Smooth muscle cell (in vitro differentiated cells): ENCODE measurements around the gene BRSK2. TPM values are rescaled to one million over a fixed set of nuclear protein-coding genes. Genes with fewer than 3 reads are reported as not detected.
"Not testable (repeated sequence)": the region's sequence is repeated elsewhere in the genome, so short reads cannot be mapped to it uniquely, and the experiment has no call there.

ENCODE experiments used
- DNase-seq: peaks from one replicate; lab custom pipeline; 2025; ENCODE audit not compliant: unreplicated experiment; lab: John Stamatoyannopoulos, UW
- H2AFZ ChIP-seq: fragments of 200-600 bp; sonication (generic); 2 replicates; pipeline ENCODE4 v1.6.0; 2016; ENCODE audit warnings: antibody characterized with exemption, low read depth, mild to moderate bottlenecking
- H3F3A ChIP-seq: fragments of 200-600 bp; sonication (generic); 2 replicates; pipeline ENCODE4 v1.6.0; 2017; ENCODE audit warnings: antibody characterized with exemption, low read depth
- H3K27ac ChIP-seq: fragments of 200-600 bp; sonication (generic); 2 replicates; pipeline ENCODE4 v1.5.1; 2016; ENCODE audit warnings: low read depth, mild to moderate bottlenecking
- H3K27me3 ChIP-seq: fragments of 200-600 bp; sonication (generic); 2 replicates; pipeline ENCODE4 v1.6.1; 2016; ENCODE audit warnings: low read depth, mild to moderate bottlenecking
- H3K36me3 ChIP-seq: fragments of 200-600 bp; sonication (generic); 2 replicates; pipeline ENCODE4 v1.5.1; 2016; ENCODE audit warnings: low read depth
- H3K4me1 ChIP-seq: fragments of 200-600 bp; sonication (generic); 2 replicates; pipeline ENCODE4 v1.5.1; 2016; ENCODE audit warnings: low read depth
- H3K4me2 ChIP-seq: fragments of 200-600 bp; sonication (generic); 2 replicates; pipeline ENCODE4 v1.6.0; 2016; ENCODE audit warnings: mild to moderate bottlenecking
- H3K4me3 ChIP-seq: fragments of 200-600 bp; sonication (generic); 2 replicates; pipeline ENCODE4 v1.5.1; 2016; ENCODE audit warnings: mild to moderate bottlenecking
- H3K79me2 ChIP-seq: fragments of 200-600 bp; sonication (generic); 2 replicates; pipeline ENCODE4 v1.6.0; 2016; ENCODE audit warnings: low read depth, mild to moderate bottlenecking
- H3K9ac ChIP-seq: fragments of 200-600 bp; sonication (generic); 2 replicates; pipeline ENCODE4 v1.6.0; 2016; ENCODE audit warnings: low read depth
- H3K9me3 ChIP-seq: fragments of 200-600 bp; sonication (generic); replicated peaks from 2 replicates; pipeline ENCODE4 v1.5.1; 2016; ENCODE audit warnings: low read depth
- H4K20me1 ChIP-seq: fragments of 200-600 bp; sonication (generic); 2 replicates; pipeline ENCODE4 v1.6.0; 2016; ENCODE audit warnings: low read depth
- WGBS: methylation state at CpG from one replicate; pipeline ENCODE4 v1.1.7; 2016; ENCODE audit warnings: low lambda C conversion rate; 5-methylcytosine and 5-hydroxymethylcytosine counted together
- polyA plus RNA-seq: library from polyadenylated mRNA; unstranded; fragments of >200 nt; fragmentation: Nextera tagmentation; extraction: Ambion mirVana; gene quantifications from 2 replicates; pipeline ENCODE4 v1.2.1, GENCODE V29; 2016
- total RNA-seq: library from RNA; depleted of rRNA; stranded (reverse); fragments of >200 nt; gene quantifications from 2 replicates; pipeline ENCODE4 v1.2.3, GENCODE V29; 2014
- TF ChIP-seq, protein P1 (sequence below): fragments of 200-600 bp; sonication (generic); IDR thresholded peaks from 2 replicates; pipeline ENCODE4 v1.5.1; 2017; ENCODE audit warnings: borderline replicate concordance, mild to moderate bottlenecking, antibody characterized with exemption; ENCODE audit not compliant: insufficient read depth, poor library complexity, severe bottlenecking

BRSK2 gene
- total and polyA plus RNA-seq, 2 experiments from 2014 or later = 1.5 to 5.2 TPM

- TF ChIP-seq, protein P1, sequence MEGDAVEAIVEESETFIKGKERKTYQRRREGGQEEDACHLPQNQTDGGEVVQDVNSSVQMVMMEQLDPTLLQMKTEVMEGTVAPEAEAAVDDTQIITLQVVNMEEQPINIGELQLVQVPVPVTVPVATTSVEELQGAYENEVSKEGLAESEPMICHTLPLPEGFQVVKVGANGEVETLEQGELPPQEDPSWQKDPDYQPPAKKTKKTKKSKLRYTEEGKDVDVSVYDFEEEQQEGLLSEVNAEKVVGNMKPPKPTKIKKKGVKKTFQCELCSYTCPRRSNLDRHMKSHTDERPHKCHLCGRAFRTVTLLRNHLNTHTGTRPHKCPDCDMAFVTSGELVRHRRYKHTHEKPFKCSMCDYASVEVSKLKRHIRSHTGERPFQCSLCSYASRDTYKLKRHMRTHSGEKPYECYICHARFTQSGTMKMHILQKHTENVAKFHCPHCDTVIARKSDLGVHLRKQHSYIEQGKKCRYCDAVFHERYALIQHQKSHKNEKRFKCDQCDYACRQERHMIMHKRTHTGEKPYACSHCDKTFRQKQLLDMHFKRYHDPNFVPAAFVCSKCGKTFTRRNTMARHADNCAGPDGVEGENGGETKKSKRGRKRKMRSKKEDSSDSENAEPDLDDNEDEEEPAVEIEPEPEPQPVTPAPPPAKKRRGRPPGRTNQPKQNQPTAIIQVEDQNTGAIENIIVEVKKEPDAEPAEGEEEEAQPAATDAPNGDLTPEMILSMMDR = no peak
- 85% methylated on average over 22 of the region's 22 CpGs for WGBS
- H2AFZ ChIP-seq = no peak overlapping the region
- H3K9ac ChIP-seq = no peak overlapping the region
- H3K4me3 ChIP-seq = no peak overlapping the region
- H4K20me1 ChIP-seq = no peaks in the 10 kb centered on the region
- DNase-seq = no peak
- no peak overlapping the region for H3K27ac ChIP-seq
- peaks cover 5% of the 10 kb centered on the region for H3K9me3 ChIP-seq
- H3K27me3 ChIP-seq = no peaks in the 10 kb centered on the region
- H3K36me3 ChIP-seq = no peaks in the 10 kb centered on the region
- H3K4me1 ChIP-seq = no peaks in the 10 kb centered on the region
- no peak overlapping the region for H3K4me2 ChIP-seq
- no peaks in the 10 kb centered on the region for H3K79me2 ChIP-seq
- H3F3A ChIP-seq = no peaks in the 10 kb centered on the region
These were observed 24.9 kb downstream of the BRSK2 start for GRCh38 chr11:1414650-1415049.

- H3K27me3 ChIP-seq = no peaks in the 10 kb centered on the region
- H2AFZ ChIP-seq = no peak overlapping the region
- no peaks in the 10 kb centered on the region for H3F3A ChIP-seq
- no peaks in the 10 kb centered on the region for H3K79me2 ChIP-seq
- no peak overlapping the region for H3K4me3 ChIP-seq
- H3K9me3 ChIP-seq = peaks cover 5% of the 10 kb centered on the region
- no peak for DNase-seq
- no peak overlapping the region for H3K4me2 ChIP-seq
- no peaks in the 10 kb centered on the region for H3K36me3 ChIP-seq
- H3K27ac ChIP-seq = no peak overlapping the region
- 94% methylated on average over 7 of the region's 7 CpGs for WGBS
- H4K20me1 ChIP-seq = no peaks in the 10 kb centered on the region
- TF ChIP-seq, protein P1 = no peak
- no peaks in the 10 kb centered on the region for H3K4me1 ChIP-seq
- no peak overlapping the region for H3K9ac ChIP-seq
These were observed 25.9 kb downstream of the BRSK2 start for GRCh38 chr11:1415631-1416030.

- H3K36me3 ChIP-seq, H3K27me3 ChIP-seq, H4K20me1 ChIP-seq, H3K27ac ChIP-seq, H3F3A ChIP-seq, H3K9ac ChIP-seq, H2AFZ ChIP-seq, DNase-seq, H3K4me2 ChIP-seq, H3K4me1 ChIP-seq, H3K9me3 ChIP-seq, H3K4me3 ChIP-seq, H3K79me2 ChIP-seq: not testable (repeated sequence)
- 95% methylated on average over 1 of the region's 1 CpG for WGBS
These were observed 28.6 kb downstream of the BRSK2 start for GRCh38 chr11:1418192-1418795.

GRCh38 chr11:1419811-1420210 lies 30.1 kb downstream of the BRSK2 start:
- Histone ChIP-seq H3K4me2 (no peak overlapping the region), H2AFZ (no peak overlapping the region), H3K27me3 (no peaks in the 10 kb centered on the region), H3K9me3 (peaks cover 5% of the 10 kb centered on the region), H3K27ac (no peak overlapping the region), H3K36me3 (no peaks in the 10 kb centered on the region), H3K4me1 (no peaks in the 10 kb centered on the region), H3K9ac (no peak overlapping the region), H4K20me1 (no peaks in the 10 kb centered on the region), H3K4me3 (no peak overlapping the region), H3K79me2 (no peaks in the 10 kb centered on the region), H3F3A (no peaks in the 10 kb centered on the region)
- no peak for DNase-seq
- TF ChIP-seq, protein P1 = no peak
- WGBS = 97% methylated on average over 16 of the region's 17 CpGs
